Measurements from ENCODE around the gene CCDC112.
"Not testable (repeated sequence)": the region's sequence is repeated elsewhere in the genome, so short reads cannot be mapped to it uniquely, and the experiment has no call there.

- TF ChIP-seq CTCF, EZH2phosphoT487 (IDR thresholded peaks at IDR 0.05; ENCODE audit: low read length): not testable (repeated sequence)
These were observed 47.1 kb downstream of the CCDC112 start for GRCh38 chr5:115249379-115249778.

All from MM.1S (cell line).